Activated CD4-positive, alpha-beta T cell treated with anti-CD3 and anti-CD28 coated beads, Interleukin-2, amount 50 U/mL, for 1 hour (primary cell): ENCODE data around the gene FLYWCH1.
A peak's percentile ranks its signal among the peaks of the same experiment; 100 is the strongest.
"Not testable (repeated sequence)": the region's sequence is repeated elsewhere in the genome, so short reads cannot be mapped to it uniquely, and the experiment has no call there.

Experiments used
- DNase-seq: peaks from one replicate; pipeline ENCODE4 v3.0.0-alpha.2; 2020

FLYWCH1 gene

DNA sequence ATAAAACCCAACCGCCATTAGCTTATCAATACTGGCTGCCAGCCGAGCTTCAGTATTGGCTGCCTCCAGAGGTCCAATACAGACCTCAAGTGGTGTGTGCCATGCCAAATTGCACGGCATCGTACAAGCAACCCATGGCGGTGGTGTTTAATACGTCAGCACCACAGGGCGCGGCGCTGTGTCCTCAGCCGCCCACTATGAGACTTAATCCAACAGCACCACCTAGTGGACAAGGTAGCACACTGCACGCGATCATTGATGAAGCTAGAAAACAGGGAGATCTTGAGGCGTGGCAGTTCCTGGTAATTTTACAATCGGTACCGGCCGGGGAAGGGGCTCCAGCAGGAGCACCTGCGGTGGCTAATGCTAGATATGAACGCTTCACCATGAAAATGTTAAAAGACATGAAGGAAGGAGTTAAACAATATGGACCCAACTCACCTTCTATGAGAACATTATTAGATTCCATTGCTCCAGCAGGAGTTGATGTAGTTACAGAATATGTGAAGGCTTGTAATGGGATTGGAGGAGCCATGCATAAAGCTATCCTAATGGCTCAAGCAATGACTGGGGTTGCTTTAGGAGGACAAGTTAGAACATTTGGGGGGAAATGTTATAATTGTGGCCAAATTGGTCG is 15.4 kb downstream of the FLYWCH1 start:
- DNase-seq, result peak; percentile 85

DNA sequence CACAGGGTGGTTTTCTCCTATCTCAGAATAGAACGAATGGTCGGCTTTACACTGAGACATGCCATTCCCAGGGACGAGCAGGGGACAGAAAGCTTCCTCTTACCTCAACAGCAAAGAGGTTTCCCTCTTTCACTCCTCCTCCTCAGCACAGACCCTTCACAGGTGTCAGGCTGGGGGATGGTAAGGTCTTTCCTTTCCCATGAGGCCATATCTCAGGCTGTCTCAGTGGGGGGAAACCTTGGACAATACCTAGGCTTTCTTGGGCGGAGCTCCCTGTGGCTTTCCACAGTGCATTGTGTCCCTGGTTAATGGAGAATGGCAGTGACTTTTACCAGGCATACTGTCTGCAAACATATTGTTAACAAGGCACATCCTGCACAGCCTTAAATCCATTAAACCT is 16.4 kb downstream of the FLYWCH1 start:
- not testable (repeated sequence) for DNase-seq

DNA sequence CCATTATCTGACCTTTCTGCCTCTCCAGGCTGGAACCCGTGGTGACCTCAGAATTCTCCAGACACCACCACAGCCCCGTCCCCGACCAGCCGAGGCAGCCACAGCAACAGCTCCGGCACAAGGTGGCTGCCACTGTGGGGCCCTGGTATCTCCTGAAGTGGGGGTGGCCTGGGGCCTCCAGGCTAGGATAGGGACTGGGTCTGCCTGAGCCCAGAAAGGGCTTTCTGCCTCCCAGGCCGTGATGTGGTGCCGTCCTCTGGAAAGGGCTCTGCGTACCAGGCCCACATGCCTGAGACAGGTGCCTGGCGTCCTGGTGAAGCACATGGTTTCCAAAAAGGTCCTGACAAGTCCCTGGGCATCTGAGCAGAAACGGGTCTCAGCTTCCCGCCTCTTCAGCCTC is 17.1 kb downstream of the FLYWCH1 start:
- DNase-seq, result no peak

DNA sequence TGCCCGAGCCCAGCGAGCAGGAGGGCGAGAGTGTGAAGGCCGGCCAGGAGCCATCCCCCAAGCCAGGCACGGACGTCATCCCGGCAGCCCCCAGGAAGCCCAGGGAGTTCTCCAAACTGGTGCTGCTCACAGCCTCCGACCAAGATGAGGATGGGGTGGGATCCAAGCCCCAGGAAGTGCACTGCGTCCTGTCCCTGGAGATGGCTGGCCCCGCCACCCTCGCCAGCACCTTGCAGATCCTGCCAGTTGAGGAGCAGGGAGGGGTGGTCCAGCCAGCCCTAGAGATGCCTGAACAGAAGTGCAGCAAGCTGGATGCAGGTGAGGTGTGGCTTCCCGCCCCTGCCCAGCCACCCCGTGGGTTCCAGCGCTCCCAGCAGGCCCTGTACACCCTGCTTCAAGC is 18.0 kb downstream of the FLYWCH1 start:
- no peak for DNase-seq

DNA sequence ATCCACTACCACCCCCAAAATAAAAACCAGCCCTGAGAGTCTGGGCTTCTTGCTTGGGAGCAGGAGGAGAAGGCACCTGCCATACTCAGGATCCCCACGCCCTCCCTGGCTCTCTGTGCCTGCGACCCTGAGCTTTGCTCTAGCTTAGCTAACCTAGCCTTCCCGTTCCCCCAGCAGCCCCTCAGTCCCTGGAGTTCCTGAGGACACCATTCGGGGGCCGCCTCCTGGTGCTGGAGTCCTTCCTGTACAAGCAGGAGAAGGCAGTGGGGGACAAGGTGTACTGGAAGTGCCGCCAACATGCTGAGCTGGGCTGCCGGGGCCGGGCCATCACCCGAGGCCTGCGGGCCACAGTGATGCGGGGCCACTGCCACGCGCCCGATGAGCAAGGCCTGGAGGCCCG is 18.5 kb downstream of the FLYWCH1 start:
- DNase-seq, result no peak

DNA sequence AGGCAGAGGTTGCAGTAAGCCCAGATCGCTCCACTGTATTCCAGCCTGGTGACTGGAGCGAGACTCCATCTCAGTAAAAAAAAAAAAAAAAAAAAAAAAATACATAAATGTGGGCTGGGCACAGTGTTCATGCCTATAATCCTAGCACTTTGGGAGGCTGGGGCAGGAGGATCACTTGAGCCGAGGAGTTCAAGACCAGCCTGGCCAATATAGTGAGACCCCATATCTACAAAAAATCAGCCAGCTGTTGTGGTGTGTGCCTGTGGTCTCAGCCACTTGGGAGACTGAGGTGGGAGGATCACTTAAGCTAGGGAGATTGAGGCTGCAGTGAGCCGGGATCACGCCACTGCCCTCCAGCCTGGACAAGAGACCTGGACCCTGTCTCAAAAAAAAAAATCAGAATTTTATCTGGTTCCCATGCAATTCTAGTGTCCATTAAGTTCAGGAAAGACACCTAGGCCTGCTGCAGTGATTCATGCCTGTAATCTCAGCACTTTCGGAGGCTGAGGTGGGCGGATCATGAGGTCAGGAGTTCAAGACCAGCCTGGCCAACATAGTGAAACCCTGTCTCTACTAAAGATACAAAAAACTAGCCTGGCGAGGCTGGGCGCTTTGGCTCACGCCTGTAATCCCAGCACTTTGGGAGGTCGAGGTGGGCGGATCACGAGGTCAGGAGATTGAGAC is 19.6 kb downstream of the FLYWCH1 start:
- not testable (repeated sequence) for DNase-seq

DNA sequence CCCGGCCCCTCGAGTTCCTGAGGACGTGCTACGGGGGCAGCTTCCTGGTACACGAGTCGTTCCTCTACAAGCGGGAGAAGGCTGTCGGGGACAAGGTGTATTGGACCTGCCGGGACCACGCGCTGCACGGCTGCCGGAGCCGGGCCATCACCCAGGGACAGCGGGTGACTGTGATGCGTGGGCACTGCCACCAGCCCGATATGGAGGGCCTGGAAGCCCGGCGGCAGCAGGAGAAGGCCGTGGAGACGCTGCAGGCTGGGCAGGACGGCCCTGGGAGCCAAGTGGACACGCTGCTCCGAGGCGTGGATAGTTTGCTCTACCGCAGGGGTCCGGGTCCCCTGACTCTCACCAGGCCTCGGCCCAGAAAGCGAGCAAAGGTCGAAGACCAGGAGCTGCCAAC is 21.4 kb downstream of the FLYWCH1 start:
- no peak for DNase-seq

DNA sequence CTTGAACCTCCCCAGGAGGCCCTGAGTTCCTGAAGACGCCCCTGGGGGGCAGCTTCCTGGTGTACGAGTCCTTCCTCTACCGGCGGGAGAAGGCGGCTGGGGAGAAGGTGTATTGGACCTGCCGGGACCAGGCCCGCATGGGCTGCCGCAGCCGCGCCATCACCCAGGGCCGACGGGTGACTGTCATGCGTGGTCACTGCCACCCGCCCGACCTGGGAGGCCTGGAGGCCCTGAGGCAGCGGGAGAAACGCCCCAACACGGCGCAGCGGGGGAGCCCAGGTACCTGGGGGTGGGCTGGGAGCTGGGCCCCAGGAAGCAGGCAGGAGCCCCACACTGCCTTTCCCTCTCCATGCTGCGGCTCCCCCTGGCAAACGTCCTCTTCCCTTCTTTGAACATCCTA is 22.0 kb downstream of the FLYWCH1 start:
- no peak for DNase-seq

DNA sequence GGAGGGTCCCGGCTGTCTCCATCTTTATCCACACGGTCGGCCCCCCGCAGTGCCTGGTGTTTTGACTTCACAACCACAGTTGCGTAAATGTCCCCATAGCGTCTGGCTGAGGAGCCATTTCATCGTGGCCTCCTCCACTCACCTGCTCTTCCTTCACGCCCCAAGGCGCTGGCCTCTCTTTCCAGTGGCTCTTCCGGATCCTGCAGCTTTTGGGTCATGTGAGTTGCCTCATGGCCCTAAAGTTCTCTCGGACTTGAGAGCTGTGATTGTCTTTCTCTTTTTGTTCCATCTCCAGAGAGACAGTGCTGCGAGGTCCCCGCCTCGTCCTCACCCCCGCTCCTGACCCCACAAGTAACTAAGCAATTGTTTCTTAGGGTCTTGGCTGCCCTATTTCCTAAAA is 22.7 kb downstream of the FLYWCH1 start:
- DNase-seq, result no peak

DNA sequence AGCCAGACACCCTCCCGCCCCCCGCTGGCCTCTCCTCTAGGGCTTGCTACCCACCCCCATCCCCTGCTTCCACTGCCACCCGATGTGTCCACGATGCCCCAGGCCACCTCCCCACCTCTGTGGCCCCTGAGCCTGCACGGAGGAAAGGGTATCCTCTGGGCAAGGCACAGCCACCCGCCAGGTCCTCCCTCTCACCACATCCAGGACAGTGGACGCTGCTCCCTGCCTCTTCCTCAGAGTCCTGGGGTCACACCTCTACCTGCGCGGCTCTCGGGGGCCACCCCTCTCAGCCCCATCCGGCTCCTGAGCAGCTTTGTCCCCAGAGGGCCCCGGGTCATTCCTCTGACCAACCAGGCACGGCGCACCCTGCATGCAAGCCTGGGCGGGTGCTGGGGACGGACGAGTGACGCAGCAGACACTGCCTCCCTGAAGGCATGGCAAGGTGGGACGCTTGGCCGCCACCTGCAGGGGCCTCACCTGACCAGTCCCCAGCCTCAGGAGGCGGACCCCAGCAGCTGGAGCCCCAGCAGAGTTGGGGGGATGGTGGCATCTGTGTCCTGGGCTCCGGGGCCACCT is 24.8 kb downstream of the FLYWCH1 start:
- DNase-seq, result no peak

DNA sequence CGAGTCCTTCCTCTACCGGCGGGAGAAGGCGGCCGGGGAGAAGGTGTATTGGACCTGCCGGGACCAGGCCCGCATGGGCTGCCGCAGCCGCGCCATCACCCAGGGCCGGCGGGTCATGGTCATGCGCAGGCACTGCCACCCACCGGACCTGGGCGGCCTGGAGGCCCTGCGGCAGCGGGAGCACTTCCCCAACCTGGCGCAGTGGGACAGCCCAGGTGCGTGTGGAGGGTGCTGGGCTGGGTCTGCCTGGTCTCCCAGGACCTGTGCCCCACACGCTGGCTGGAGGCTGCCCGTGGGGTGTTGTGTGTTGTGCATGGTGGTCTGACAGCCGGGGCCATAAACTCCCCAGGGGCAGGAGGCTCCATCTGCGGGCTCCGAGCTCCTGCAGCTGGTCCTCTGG is 25.4 kb downstream of the FLYWCH1 start:
- no peak for DNase-seq

DNA sequence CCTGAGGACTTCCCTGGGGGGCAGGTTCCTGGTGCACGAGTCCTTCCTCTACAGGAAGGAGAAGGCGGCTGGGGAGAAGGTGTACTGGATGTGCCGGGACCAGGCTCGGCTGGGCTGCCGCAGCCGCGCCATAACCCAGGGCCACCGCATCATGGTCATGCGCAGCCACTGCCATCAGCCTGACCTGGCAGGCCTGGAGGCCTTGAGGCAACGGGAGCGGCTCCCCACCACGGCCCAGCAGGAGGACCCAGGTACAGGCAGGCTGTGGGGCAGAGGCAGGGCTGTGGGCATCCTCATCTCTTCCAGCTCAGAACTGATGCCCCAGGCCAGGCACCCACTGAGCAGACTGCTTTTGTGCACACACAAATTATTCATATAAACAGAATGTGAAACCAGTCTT is 26.5 kb downstream of the FLYWCH1 start:
- DNase-seq, result no peak

DNA sequence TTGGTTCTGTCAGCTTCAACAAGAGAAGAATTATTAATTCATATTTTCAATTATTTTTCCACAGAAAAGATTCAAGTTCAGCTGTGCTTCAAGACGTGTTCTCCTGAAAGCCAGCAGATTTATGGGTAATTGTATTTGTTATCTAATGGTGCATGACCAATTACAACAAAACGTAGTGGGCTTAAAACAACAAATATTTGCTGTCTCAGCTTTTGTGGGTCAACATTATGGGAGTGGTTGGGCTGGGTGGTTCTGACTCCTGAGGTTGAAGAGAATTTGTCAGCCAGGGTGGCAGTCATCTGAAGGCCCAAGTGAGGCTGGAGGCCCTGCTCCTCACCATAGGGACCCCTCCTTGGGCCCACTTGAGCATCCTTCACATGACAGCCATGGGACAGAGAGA is 28.2 kb downstream of the FLYWCH1 start:
- DNase-seq, result no peak

DNA sequence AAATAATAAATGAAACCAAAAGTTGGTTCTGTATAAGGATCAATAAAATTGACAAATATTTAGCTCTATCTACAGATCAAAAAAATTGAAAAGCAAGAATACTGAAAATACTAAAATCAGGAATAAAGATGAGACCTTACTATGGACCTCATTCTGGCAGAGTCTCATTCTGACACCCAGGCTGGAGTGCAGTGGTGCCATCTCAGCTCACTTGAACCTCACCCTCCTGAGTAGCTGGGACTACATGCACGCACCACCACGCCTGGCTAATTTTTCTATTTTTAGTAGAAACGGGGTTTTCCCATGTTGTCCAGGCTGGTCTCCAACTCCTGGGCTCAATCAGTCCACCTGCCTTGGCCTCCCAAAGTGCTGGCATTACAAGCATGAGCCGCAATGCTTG is 30.3 kb downstream of the FLYWCH1 start:
- no peak for DNase-seq

DNA sequence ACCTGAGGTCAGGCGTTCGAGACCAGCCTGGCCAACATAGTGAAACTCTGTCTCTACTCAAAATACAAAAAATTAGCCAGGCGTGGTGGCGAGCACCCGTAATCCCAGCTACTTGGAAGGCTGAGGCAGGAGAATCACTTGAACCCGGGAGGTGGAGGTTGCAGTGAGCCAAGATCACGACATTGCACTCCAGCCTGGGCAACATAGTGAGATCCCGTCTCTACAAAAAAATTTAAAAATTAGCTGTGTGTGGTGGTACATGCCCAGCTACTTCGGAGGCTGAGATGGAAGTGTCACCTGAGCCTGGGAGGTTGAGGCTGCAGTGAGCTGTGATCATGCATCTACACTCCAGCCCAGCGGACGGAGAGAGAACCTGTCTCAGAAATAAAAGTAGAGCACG is 32.0 kb downstream of the FLYWCH1 start:
- not testable (repeated sequence) for DNase-seq

DNA sequence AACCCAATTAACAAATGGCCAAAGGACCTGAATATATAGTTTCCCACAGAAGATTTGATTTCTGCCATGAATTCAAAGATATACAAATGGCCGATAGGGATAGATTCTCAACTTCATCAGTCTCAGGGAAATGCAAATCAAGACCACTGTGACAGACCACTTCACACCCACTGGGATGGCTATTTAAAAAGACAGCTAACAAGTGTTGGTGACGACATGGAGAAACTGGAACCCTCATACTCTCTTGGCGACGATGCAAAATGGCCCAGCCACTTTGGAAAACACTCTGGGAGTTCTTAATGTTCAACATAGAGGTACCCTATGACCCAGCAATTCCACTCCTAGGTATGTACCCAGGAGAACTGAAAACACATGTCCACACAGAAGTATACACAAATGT is 34.9 kb downstream of the FLYWCH1 start:
- DNase-seq, result no peak

DNA sequence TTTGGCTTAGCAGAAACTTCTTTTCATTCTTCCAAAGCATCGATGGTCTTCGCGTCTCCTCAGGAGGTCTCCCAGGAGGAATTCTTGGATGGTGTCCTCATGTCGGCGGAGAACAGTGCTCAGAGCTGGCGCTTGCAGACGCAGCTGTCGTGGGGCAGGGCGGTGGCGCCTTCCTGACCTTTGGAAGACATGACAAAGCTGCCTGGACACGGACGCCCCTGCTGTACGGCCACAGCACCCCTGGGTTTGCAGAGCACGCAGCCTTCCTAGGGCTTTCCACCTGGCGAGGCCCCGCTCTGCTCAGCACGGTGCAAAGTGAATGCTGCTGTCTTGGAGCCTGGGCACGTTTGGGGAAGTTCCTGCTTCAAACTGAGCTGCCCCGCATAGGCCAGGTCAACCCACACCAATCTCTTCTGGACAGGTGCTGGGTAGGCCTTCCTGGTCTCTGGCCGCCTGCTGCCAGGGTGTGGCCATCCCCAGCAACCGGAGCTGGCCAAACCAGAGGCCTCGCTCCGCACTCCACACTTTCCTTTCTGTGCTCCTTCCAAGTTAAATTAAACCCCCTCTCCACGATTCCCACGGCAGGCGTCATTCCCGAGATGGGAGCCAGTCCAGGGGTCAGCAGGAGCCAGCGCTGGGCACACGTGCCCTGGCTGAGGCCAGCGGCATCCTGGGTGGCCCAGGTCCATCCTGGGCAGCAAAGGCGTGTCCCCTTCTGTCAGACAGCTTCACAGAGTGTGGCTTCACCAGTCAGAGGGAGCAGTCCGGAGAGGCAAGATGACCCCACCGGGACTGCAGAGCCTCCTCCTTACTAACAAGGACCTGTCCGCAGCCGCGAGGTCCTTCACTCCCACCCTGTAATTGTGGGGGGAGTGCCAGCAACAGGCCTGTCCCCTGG is 37.3 kb downstream of the FLYWCH1 start:
- DNase-seq, result no peak

DNA sequence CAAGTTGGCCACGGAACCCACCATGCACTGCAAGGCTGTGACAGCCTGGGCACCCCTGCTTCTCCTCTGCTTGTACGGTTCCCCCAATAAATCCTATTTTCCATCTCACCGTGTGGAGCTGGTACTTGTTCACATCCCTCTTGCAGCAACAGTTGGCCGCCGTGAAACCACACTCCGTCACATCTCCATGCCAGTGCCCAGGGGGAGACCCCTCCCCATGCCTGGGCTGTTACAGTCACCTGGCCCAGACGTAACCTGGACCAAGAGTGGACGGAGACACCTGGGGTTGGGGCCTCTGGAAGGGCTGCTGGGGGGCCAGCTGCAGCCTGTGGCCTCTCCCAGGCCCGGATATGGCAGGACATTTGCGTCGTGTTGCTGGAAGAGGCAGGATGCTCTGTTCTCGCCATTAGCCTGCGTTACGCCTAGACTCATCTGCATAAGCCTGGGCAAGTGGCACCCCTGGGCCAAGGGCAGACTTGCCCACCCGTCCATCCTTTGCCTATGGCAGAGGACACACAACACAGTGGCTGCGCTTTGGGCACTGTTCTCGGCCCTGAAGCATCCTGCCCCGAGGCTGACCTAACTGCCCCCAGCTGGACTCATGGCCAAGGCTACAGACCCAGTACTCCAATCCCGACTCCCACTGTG is 38.1 kb downstream of the FLYWCH1 start:
- DNase-seq, result no peak

DNA sequence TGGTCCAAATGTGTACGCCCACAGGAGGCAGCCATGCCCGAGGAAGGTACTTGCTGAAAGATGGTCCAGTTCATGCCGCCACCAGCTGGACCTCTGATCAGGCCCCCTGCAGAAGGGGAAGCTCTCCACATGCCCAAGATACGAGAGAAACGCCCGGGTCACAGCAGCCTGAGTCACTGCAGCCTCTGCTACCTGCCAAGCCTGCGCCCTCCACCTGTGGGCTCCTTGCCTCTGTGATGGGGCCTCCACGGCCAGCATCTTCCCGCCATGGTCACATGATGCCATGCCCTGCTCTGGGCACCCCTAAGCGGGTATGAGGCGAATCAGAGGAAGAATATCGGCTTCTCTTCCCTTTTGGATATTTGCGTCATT is 38.6 kb downstream of the FLYWCH1 start:
- no peak for DNase-seq

DNA sequence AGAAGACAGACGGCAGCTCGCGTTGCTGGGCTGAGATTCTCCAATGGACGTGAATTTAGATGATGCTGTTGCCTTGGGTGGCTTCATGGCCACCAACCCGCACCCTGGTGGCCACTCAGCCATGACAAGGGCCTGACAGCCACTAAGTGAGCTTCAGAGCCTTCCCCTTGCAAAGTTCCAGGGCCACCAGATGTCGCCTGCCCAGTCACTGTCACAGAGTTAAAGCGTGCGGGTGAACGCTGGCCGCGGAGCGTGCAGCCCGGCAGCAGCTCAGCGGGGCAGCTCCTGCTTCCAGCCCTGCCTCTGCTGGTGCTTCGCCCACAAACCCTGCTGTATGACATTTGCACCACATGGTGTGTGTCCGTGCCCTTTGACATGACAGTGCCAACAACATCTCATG is 39.0 kb downstream of the FLYWCH1 start:
- no peak for DNase-seq

DNA sequence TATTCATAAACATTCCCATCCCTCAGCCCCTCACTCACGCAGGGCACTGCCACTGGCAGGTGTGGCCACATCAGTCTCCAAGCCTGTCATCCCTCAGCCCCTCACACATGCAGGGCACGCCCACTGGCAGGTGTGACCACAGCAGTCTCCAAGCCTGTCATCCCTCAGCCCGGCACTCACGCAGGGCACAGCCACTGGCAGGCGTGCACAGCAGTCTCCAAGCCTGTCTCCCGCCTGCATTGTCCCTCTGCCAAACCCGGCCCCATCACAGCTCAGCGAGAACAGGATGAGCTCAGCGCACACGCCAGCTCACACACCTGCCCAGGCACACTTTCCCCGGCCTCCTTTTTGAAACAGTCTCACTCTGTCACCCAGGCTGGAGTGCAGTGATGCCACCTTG is 40.9 kb downstream of the FLYWCH1 start:
- DNase-seq, result no peak

DNA sequence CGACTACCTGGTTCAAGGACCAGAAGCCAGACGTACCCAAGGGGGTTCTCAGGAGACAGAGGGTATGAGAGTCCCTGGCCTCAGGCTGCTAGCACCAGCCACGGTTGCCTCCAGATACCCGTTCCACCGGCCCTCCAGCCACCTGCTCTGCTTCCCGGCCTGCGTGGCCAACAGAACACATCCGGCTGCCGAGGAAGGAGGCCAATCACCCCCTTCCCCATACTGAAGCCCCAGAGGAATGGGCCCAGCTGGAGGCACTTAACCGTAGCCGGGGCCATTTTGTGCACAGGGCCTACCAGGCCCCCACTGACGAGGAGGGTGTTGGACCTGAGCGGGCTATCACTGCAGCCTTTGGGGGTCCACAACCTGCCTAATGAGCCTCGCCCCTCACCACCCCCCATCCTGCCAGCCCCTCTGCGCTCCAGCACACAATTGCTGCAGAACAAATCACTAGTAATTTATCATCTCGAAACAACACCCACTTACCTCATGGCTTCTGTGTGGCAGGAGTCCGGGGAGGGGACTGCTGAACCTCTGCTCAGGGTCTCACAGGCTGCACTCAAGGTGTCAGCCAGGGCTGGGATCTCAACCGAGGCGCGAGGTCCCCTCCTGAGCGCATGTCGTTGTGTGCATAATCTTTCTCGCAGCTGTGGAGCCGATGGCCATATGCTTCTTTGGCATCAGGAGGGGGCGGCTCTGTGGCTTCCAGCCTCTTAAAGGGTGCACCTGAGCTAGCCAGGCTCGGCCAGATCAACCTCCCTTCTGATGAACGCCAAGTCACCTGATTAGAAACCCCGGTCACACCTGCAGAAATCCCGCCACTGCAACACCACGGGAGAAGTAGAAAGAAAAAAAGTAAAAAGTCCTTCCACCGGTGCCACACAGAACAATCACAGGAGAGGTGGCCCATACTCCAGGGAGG is 42.2 kb downstream of the FLYWCH1 start:
- no peak for DNase-seq
